Amniotic epithelial cell (primary cell): Measurements from ENCODE around the gene BMP10.
A peak's percentile ranks its signal among the peaks of the same experiment; 100 is the strongest.

Experiments used
- DNase-seq: peaks from one replicate; pipeline ENCODE4 v3.0.0-alpha.2; 2010; ENCODE audit warnings: low read depth

The BMP10 gene, protein sequence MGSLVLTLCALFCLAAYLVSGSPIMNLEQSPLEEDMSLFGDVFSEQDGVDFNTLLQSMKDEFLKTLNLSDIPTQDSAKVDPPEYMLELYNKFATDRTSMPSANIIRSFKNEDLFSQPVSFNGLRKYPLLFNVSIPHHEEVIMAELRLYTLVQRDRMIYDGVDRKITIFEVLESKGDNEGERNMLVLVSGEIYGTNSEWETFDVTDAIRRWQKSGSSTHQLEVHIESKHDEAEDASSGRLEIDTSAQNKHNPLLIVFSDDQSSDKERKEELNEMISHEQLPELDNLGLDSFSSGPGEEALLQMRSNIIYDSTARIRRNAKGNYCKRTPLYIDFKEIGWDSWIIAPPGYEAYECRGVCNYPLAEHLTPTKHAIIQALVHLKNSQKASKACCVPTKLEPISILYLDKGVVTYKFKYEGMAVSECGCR

DNA sequence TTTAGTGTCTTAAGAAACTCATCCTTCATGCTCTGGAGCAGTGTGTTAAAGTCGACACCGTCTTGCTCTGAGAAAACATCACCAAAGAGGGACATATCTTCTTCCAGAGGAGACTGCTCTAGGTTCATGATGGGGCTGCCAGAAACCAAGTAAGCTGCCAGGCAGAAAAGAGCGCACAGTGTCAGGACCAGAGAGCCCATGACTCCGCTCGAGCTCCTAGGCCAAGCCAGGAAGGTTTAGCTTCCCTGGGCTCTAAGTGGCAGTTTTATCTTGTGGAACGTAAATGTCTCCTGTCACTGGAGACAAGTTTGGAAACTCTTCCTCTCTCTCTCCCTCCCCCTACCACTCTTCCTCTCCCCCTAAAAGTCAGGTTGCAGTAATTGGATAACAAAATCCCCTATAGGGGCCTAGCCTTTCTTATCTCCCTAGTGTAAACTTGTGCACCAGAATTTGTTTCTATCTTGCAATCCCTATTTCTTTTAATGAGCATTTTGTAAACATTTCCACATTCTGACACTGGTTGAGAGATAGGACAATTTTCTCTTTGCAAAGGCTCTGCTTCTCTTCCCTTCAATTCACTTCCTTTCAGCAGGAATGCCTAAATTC is at the start of gene BMP10:
Gene BMP10, minus strand, starts transcription at position 239 of the 606 bp plus-strand sequence. Its CDS starts 39 bp downstream, at position 200.
- DNase-seq: no peak

DNA sequence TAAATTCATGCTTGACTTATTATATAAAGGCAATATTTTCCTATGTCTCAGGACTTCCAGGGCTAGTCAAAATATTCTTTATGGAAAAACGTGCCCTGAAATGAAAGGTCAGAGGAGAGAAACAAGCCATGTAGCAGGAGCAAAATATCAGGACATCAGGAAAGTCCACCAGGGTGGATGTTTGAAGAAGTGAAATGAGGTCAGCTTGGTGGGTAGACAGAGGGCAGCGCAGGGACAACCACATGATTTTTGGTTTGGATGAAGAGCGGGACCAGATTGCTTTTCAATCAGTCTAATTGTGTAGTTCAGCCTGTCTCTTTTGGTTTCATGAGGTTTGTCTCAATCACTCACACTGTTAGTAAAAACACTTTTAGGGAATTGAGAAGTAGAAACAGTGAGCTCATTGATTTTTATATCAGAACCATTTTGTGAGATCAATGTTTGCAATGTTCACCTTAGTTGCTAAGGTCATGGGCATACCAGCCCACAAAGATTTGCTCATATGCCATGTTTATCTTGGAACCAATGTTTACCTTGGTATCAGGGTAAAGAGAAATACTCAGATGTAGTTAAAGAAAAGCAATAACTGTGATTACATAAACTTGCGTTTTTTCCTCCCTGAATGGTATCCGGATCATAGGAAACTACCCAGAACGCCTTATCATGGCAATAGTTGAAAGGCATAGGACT is 49.4 kb upstream of the BMP10 start:
- DNase-seq: no peak

DNA sequence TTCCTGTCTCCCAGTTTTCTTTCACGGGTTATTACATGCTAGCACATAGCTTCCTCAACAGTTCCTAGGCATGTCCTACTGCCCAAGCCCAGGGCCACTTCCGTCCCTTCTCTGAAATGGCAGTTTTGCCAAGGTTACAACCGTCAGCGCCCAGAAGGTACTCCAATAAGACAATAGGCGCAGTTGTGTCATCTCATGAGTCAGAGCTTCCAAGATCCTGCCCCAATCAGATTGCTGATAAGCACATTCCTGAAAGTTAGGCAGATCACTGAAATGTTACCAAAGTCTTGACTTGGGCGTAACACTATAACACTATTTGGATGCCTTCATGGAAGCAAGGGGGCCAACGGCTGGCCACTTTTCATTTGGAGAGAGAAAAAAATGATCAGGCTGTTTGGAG is 47.3 kb upstream of the BMP10 start:
- DNase-seq: no peak

DNA sequence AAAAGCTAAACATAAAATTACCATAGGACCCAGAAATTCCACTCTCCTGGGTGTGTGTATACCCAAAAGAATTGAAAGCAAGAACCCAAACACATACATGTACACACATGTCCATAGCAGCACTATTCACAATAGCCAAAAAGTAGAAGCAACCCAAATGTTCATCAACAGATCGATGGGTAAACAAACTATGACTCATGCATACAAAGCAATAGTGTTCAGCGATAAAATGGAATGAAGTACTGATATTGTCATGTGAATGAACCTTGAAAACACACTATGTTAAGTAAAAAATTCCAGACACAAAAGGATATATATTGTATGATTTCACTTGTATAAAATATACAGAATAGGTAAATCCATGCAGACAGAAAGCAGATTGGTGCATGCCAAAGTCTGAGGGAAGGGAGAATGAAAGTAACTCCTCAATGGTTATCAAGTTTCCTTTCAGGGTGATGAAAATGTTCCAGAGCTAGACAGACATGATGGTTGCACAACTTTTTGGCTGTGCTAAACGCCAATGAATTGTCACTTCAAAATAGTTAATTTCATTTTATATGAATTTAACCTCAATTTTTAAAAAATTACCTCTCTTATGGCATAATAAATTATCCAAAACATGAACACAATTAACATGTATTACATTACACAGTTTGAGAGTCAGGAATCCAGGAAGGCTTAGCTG is 46.0 kb upstream of the BMP10 start:
- DNase-seq: peak; percentile 22

DNA sequence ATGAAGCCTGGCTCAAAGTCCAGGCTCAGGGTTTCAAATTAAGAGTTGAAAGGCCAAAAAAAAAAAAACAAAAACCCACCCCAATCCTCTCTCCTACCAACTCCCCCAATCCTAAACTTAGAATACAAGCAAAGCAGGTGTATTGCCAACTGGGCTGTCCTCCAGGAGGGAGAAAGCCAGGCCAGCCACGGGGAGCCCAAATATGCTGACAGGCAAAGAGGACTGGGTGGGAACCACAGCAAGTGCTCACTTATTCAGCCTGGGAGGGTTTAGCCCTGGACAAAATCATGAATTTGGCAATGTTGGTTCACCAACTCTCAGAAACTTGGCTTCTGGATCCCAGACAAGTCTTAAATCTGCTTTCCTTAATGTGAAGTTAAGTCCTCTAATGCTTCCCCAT is 45.0 kb upstream of the BMP10 start:
- DNase-seq: no peak

DNA sequence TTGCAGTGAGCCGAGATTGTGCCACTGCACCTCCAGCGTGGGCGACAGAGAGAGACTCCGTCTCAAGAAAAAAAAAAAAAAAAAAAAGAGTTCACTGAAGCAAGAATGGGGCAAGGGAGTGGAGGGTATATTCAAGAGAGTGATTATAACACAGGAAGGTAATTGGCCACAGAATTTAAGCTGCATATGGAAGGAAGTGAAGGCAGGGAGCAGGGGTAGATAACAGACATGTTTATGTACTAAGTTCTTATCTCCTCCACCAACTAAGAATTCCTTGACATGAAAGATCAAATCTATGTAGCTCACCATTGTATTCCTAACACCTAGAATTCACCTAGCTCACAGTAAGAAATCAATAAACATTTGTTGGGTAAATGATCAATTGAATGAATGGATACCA is 44.2 kb upstream of the BMP10 start:
- no peak for DNase-seq

DNA sequence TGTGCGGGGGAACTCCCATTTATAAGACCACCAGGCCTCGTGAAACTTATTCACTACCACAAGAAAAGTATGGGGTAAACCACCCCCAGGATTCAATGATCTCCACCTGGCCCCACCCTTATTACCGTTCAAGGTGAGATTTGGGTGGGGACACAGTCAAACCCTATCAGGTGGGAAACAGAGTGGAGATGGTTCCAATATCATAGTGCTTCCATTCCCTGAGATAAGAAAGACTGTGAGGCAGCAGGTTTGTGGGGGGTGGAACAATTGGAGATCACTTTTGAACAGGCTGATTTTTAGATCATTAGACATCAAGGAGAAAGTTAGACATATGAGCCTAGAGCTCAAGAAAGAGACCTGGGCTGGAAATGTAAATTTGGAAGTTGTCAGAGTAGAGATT is 42.2 kb upstream of the BMP10 start:
- DNase-seq: no peak

DNA sequence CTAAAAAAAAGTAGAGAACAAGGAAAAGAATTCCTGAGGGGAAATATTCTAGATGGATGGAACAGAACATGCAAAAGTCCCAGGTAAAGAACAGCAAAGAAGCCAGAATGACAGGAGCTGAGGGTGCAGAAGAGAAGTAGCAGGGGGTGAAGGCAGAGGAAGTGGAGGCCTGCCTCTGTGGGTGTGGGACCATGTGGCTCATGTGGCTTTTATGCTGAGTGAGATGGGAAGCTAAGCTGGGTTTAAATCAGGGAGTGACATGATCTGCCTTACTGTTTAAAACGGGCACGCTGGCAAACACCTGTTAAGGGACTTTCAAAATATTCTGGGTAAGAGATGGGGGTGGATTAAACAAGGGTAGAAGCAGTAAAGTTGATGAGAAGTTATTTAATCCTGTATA is 41.5 kb upstream of the BMP10 start:
- no peak for DNase-seq

DNA sequence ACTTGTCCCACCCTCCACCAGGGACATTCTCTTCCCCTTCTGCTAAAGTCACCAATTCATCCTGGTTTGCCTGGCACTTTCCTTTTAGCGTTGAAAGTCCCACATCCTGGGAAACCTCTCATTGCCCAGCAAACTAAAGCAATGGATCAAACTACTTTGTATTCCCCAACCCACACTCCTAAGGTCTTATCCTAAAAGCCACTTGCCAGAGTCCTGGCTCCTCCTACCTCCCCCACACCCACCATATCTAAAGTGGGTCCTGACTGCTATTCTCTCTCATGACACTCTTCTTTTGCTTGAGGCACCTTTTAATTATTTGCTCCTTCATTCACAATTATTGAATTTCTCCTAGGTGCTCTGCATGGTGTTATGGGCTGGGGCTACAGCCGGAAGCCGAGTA is 40.9 kb upstream of the BMP10 start:
- DNase-seq: no peak

DNA sequence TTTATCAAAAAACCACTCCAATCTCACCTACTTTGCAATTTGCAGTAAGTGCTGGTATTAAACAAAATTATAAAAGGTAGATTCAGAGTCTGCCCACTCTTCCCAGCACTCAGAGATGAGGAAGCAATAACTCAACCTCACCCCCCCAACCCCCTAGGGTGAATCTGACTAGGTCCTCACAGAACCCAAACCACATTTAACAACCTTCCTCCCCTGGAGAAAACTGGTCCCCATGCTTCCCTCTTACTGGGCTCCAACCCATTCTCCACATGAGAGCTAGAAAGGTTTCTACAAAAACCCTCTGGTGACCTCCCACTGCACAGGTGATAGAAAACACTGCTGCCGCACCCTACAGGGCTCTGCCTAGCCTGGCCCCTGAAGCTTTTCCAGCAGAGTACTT is 40.5 kb upstream of the BMP10 start:
- DNase-seq: no peak

DNA sequence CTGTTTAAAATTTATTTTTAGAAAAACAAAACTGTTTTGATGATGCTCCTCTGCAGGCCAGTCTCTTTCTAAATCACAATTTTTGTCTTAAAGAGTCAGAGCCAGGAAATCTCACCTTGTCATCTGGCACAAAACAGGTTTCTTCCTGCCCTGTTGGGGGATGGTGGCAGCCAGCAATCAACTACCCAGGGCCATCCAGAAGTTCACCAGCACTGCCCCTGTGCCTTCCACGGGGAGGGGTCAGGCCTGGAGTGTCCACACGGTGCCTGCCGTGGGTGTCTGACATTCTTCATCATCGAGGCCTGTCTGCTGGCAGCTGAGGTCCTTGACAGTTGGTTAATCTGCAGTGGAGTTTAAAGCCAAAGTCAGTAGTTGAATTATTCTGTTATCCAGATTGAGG is 40.0 kb upstream of the BMP10 start:
- no peak for DNase-seq

DNA sequence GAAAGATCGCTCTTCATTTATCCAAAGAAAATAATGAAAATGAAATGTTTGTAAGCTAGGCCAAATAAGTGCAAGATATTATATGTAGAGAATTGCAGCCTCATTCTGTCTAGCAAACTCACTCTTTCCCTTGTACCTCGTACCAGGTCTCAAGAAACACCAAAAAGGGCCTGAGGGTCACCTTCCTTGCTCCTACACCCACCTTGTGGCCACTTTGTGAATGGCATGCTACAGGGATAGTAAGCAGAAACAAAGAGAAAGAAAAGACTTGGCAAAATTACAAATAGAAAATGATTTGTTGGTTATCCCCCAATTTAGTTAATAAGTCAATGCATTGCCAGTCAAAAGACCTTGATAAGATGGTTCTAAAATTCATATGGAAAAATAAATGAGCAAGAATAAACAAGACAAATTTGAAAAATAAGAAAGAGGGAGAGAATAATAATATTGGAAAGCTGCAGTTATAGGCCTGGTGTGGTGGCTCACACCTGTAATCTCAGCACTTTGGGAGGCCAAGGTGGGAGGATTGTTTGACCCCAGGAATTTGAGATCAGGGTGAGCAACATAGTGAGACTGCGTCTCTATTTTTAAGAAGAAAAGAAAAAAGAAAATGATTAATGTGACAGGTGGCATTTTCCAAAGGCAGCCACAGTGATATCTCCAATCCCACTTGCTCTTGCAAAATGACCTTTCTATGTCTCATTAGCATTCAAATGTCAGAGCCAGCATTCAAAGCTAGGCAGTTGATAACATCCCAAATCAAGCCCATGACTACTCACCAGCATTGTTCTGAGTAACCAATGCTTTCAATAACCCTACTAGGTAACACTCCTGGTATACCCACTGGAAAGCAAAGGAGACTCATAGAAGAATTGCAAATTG is 38.8 kb upstream of the BMP10 start:
- peak; percentile 68 for DNase-seq

DNA sequence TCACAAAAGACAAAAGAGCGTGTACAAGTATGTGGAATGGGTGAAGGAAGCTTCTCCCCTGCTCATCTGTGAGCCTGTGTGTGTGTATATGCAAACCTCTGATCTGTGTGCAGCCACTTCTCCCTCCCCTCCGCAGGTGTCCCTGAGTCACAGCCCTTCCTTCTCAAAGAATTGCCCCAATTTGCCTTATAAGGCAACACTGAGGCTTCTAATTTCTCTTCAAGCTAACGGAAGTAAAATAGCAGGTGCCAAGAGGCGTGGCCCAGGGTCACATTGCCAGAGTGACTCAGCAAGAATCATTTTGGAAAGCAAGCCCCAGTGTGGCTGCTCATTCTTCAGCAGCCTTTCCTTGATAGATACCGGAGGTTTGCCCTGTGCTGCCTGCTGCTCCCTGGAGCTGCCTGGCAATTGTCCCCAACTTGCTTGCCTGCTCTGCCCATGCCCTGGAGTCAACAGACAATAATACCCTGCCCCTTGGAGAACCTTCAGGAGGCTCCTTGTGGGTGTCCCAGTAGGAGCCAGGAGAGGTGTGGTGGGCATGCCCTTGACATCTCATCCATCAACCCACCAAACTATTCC is 37.3 kb upstream of the BMP10 start:
- peak; percentile 42 for DNase-seq

DNA sequence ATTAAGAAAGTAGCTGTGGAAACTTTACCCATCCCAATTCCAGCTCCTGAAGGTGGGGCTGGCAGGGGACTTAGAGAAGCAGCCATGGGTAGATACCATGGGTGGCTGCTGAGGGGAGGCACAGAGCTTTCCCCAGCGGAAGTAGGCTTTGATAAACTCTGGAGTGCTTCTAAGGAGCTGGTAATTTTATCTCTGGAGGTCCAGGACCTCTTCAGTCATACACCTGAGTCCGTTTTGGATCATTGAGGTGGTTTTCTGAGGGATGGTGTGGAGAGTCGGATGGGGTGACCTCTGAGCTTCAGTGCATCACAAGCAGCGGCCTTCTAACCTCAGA is 36.7 kb upstream of the BMP10 start:
- DNase-seq: no peak

DNA sequence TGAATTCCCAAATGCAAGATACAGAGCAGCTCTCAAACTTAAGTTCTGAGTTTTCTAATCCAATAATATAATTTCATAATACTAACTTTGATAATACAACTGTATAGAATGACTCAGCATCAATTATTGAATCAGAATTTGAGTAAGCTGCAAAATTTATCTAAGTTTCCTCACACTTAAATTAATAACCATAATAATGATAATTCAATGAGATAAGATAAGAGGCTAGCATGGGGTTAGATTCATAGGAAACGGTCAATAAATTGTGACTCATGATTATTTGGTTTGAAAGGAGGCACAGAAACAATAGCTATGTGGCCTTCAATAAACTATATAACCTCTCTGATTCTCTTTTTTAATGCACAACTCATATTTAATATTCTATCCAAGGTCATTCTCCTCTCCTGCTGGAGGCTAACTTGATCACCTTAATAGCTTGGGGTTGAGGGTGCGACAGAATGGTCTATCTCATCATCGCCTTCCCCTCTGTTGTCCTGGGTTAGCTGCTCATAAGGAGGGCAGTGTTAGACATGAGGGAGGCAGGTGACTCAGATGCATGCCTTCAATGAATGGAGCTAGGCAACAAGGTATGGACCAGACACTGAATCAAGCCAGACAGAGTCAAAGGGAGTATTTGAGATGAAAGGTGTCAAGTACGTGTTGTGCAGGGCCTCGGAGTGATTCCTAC is 36.2 kb upstream of the BMP10 start:
- DNase-seq: no peak

DNA sequence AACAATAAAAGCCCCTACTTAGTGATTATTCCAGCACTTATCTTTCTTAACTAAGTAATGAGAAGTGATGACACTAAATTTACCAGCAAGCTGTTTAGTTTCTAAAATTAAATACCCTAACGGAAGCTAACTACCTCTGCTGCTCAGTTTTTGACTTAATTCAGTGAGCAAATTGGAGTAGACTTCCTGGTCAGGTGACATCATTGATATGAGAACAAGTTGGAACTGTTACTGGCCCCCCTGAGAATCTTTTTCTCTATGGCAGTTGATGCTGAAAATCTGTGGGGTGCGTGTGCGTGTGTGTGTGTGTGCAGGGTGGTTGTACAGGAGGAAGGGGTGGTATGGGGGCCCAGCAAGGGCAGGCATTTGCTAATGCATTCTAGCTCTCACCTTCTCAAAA is 35.5 kb upstream of the BMP10 start:
- no peak for DNase-seq

DNA sequence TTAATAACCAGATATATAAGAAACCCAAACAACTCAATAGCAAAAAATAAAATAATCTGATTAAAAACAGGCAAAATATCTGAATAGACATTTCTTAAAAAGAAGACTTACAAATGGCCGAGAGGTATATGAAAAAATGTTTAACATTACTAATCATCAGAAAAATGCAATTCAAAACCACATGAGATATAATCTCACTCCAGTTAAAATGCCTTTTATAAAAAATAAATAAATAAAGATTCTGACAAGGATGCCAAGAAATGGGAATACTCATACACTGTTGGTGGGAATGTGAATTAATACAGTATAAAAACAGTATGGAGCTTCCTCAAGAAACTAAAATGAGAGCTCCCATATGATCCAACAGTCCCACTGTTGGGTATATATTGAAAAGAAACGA is 33.9 kb upstream of the BMP10 start:
- no peak for DNase-seq

DNA sequence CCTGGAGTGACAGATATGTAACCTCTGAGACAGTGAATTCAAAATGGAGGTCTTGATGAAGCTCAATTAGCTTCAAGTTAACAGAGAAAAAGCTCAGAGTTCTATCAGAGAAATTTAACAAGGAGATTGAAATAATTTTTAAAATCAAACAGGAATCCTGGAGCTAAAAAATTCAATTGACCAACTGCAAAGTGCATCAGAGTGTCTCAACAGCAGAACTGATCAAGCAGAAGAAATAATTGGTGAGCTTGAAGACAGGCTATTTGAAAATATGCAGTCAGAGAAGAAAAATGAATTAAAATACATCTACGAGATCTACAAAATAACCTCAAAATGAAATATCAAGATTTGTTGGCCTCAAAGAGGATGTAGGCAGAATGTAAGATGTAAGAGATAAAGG is 30.4 kb upstream of the BMP10 start:
- no peak for DNase-seq

DNA sequence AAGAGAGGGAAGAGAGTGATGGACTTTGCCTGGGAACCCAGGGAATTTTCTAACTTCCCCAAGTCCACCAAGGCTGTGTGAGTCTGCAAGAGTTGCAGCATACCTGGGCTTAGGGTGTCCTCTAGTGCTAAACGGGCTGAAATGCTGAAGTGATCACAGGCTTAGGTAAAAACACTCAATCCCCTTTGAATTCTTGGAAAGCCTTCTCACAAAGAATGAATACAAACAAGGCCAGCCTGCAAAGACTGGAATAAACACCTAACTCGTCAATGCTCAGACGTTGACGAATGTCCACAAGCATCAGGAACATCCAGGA is 30.0 kb upstream of the BMP10 start:
- peak; percentile 49 for DNase-seq

DNA sequence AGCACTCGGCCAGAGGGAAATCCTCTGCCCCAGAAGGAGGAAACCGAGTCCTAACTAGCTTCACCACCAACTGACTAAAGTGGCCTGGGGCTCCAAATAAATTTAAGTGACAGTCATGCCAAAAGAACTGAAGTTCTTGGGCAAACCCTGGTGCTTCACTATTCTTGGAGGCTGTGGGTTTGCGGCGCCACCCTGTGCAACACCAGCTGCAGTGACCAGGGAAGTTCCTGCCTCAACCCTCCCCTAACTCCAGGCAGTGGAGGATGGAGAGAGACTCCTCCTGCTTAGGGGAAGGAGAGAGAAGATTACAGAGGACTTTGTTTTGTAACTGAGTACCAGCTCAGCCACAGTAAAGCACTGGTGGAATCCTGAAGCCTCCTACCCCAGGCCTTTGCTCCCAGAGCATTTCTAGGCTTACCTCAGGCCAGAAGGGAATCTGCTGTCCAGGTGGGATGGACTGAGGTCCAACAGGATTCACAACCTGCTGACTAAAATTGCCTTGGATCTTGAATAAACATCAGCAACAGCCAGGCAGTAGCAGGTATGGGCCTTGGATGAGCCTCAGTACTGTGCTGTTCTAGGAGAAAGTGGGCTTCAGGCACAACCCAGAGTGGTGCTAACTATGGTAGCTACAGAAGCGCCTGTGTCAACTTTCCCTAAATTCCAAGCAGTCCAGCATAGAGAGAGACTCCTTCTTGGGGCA is 29.4 kb upstream of the BMP10 start:
- DNase-seq: no peak
